BLaER1 (cell line): ENCODE measurements around the gene TMOD1.

Source experiments
- H3K27ac ChIP-seq: shearing (Covaris generic); formaldehyde crosslinking; 2 replicates; pipeline ENCODE4 v1.8.1; 2022
- H3K27me3 ChIP-seq: shearing (Covaris generic); formaldehyde crosslinking; 2 replicates; pipeline ENCODE4 v1.8.1; 2022
- H3K36me3 ChIP-seq: shearing (Covaris generic); formaldehyde crosslinking; 2 replicates; pipeline ENCODE4 v1.8.1; 2022
- H3K4me1 ChIP-seq: shearing (Covaris generic); formaldehyde crosslinking; 2 replicates; pipeline ENCODE4 v1.8.1; 2022
- H3K4me2 ChIP-seq: shearing (Covaris generic); formaldehyde crosslinking; 2 replicates; pipeline ENCODE4 v1.8.1; 2022
- H3K4me3 ChIP-seq: shearing (Covaris generic); formaldehyde crosslinking; 2 replicates; pipeline ENCODE4 v1.8.1; 2022
- H3K9ac ChIP-seq: shearing (Covaris generic); formaldehyde crosslinking; 2 replicates; pipeline ENCODE4 v1.8.1; 2022
- H3K9me3 ChIP-seq: shearing (Covaris generic); formaldehyde crosslinking; 2 replicates; pipeline ENCODE4 v1.8.1; 2022
- H4K20me1 ChIP-seq: shearing (Covaris generic); formaldehyde crosslinking; 2 replicates; pipeline ENCODE4 v1.8.1; 2022
- Cebpa-rat ChIP-seq: shearing (Covaris generic); IDR thresholded peaks from 2 replicates; pipeline ENCODE4 v1.8.1; 2022

TMOD1 gene

DNA sequence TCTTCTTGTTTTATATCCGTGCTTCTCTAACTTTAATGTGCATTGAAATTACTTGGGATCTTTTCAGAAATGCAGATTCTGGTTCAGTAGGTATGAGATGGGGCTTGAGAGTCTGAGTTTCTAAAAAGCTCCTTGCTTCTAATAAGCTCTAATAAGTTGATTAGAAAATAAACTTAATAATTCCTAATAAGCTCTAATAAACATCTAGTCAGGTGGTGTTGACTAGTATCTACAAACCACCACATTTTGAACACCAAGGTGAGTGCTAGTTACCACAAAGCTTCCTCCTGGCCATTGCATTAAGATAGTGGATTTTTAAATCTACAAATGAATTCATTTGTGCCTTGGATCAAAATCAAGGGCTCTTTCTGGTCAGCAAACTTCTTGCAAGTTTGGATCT lies 5.3 kb downstream of the TMOD1 start:
- Histone ChIP-seq H3K27ac (no peak overlapping the region), H4K20me1 (peaks cover 23% of the 10 kb centered on the region), H3K4me2 (no peak overlapping the region), H3K27me3 (peaks cover 46% of the 10 kb centered on the region), H3K9ac (no peak overlapping the region), H3K36me3 (no peaks in the 10 kb centered on the region), H3K4me1 (peaks cover 4% of the 10 kb centered on the region), H3K4me3 (no peak overlapping the region), H3K9me3 (peaks cover 11% of the 10 kb centered on the region)
- TF ChIP-seq Cebpa-rat: no peak

GRCh38 chr9:97507428-97507984 lies 6.0 kb downstream of the TMOD1 start:
- H4K20me1 ChIP-seq: peaks cover 16% of the 10 kb centered on the region
- H3K4me1 ChIP-seq: no peaks in the 10 kb centered on the region
- no peaks in the 10 kb centered on the region for H3K36me3 ChIP-seq
- no peak overlapping the region for H3K4me3 ChIP-seq
- no peak overlapping the region for H3K27ac ChIP-seq
- TF ChIP-seq Cebpa-rat: no peak
- H3K4me2 ChIP-seq: no peak overlapping the region
- H3K27me3 ChIP-seq: peaks cover 39% of the 10 kb centered on the region
- no peak overlapping the region for H3K9ac ChIP-seq
- peaks cover 11% of the 10 kb centered on the region for H3K9me3 ChIP-seq

DNA sequence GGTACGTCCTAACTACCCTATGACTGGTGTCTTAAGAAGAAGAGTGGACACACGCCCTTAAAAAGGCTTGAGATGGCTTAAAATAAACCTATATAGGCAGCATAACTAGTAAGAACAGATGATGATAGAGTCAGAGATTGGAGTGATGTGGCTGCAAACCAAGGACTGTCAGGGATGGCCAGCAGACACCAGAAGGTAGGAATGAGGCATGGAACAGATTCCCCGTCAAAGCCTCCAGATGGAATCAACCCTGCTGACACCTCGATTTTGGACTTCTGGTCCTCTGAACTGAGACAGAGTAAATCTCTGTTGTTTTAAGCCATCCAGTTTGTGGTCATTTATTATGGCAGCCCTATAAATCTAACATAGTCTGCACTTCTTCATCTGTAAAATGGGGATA lies 7.4 kb downstream of the TMOD1 start:
- Histone ChIP-seq H3K27ac (no peak overlapping the region), H3K9me3 (peaks cover 8% of the 10 kb centered on the region), H3K36me3 (no peaks in the 10 kb centered on the region), H3K4me2 (no peak overlapping the region), H3K4me3 (no peak overlapping the region), H3K27me3 (peaks cover 26% of the 10 kb centered on the region), H3K4me1 (no peaks in the 10 kb centered on the region), H3K9ac (no peak overlapping the region), H4K20me1 (peaks cover 8% of the 10 kb centered on the region; the same call in 1 of the 2 replicates)
- TF ChIP-seq Cebpa-rat: no peak

DNA sequence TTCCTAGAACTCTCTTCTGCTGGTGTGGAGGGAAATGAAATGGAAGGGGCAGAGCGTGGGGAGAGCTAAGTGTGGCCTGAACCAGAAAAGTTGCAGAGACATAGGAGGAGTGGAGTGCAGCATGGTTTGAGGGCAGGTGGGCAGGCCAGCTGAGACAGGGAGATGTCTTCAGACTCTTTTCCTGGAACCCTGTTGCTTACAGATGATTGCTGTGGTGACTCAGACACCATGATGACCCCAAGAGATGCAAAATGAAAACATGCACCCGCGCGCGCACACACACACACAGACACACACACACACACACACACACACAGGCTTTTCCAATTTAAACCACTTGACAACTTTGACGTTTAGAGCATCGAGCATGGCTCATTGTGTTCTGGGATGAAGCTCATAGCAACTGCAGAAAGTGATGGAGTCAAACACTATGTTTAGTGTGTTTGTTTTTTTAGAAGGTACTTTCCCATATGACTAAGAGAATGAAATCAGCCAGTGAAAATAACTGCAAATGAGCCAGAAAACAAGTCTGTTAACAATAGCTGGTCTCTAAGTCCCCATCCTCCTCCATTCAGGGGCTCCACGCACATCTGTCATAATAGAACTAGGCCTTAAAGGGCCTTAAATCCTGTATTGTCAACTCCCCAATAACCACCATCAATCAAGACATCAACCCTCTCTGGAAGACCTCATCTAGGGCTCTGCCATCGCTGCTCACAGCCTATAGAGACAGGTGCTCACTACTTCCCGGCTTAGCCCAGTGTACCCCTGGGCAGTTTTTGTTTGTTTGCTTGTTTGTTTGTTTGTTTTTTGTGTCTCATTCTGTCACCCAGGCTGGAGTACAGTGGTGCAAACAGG lies 9.6 kb downstream of the TMOD1 start:
- H3K9ac ChIP-seq: no peak overlapping the region
- H3K4me3 ChIP-seq: no peak overlapping the region
- H3K27ac ChIP-seq: no peak overlapping the region
- no peak for TF ChIP-seq Cebpa-rat
- H3K4me1 ChIP-seq: no peaks in the 10 kb centered on the region
- no peaks in the 10 kb centered on the region for H3K9me3 ChIP-seq
- H3K27me3 ChIP-seq: 0 out of 2 replicates have a peak, but pooled peaks cover 4% of the 10 kb centered on the region
- no peak overlapping the region for H3K4me2 ChIP-seq
- H4K20me1 ChIP-seq: no peaks in the 10 kb centered on the region
- no peaks in the 10 kb centered on the region for H3K36me3 ChIP-seq

DNA sequence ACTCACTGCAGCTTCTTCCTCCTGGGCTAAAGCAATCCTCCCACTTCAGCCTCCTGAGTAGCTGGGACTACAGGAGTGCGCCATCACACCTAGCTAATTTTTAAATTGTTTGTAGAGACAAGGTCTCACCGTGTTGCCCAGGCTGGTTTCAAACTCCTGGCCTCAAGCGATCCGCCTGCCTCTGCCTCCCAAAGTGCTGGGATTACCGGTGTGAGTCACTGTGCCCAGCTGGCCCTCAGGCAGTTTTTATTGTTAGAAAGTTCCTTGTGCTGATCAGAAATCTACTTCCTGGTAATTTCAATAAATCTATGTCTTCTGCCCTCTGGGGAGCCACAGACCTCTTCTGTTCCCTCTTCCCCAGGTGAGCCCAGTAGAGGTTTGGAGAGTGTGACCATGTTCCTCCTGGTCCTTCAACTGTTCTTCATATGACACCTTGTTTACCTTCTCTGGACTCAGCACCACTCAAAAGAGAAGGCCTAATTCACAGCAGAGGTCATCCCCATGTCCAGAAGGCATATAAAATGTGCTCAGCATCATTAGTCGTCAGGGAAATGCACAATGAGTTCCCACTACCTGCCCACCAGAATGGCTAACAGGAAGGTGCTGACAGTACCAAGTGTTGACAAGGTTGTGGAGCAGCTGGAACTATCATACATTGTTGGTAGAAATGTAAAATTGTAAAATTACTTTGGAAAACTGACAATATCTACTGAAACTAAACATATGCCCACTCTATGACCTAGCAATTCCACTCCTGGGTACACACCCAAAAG lies 10.4 kb downstream of the TMOD1 start:
- Histone ChIP-seq H3K4me2 (no peak overlapping the region), H4K20me1 (no peaks in the 10 kb centered on the region), H3K36me3 (no peaks in the 10 kb centered on the region)

DNA sequence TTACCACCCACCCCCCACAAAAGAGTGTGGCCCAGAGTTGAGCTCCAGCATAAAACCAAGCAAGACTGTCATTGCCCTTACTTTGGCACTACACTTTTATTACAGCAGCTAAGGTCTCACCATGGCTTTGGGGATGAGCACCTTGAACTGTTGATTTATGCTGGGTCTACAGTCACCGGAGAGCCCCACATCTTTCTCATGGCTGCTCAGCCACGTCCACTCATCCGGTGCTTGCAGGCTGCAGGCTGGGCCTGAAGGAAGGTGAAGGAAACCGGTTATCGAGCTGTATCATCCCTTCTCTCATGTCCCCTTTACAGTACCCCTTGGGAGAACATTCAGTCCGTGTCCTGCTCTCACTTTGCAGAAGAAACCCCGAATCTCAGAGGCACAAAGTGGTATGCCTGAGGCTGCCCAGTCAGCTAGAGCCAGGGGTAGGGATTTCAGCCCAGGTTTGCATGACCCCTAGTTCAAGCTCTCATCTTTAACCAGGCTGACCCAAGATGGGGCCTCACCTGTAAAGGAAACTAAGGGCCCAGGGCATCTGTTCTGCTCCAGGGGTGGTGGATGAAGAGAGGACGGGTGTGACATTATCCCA lies 11.6 kb downstream of the TMOD1 start:
- Histone ChIP-seq H3K4me2 (no peak overlapping the region), H3K9ac (no peak overlapping the region), H3K27me3 (no peaks in the 10 kb centered on the region), H3K4me3 (no peak overlapping the region), H3K9me3 (no peaks in the 10 kb centered on the region), H4K20me1 (no peaks in the 10 kb centered on the region), H3K36me3 (no peaks in the 10 kb centered on the region), H3K4me1 (no peaks in the 10 kb centered on the region), H3K27ac (no peak overlapping the region)
- no peak for TF ChIP-seq Cebpa-rat

More for the DNA sequence above, 10.4 kb downstream of the TMOD1 start:
- Histone ChIP-seq H3K4me3 (no peak overlapping the region), H3K4me1 (no peaks in the 10 kb centered on the region), H3K27ac (no peak overlapping the region), H3K27me3 (no peaks in the 10 kb centered on the region), H3K9ac (no peak overlapping the region), H3K9me3 (no peaks in the 10 kb centered on the region)
- TF ChIP-seq Cebpa-rat: no peak

- Histone ChIP-seq H4K20me1 (no peaks in the 10 kb centered on the region), H3K36me3 (no peaks in the 10 kb centered on the region), H3K27ac (no peak overlapping the region), H3K4me1 (no peaks in the 10 kb centered on the region), H3K9ac (no peak overlapping the region), H3K27me3 (no peaks in the 10 kb centered on the region), H3K4me3 (no peak overlapping the region), H3K4me2 (no peak overlapping the region), H3K9me3 (no peaks in the 10 kb centered on the region)
- TF ChIP-seq Cebpa-rat: no peak
Observed at GRCh38 chr9:97514531-97514930, 13.1 kb downstream of the TMOD1 start.

- H3K27me3 ChIP-seq: no peaks in the 10 kb centered on the region
- H3K4me2 ChIP-seq: no peak overlapping the region
- TF ChIP-seq Cebpa-rat: no peak
- H3K4me3 ChIP-seq: no peak overlapping the region
- no peaks in the 10 kb centered on the region for H3K4me1 ChIP-seq
- no peak overlapping the region for H3K9ac ChIP-seq
- no peak overlapping the region for H3K27ac ChIP-seq
- no peaks in the 10 kb centered on the region for H3K9me3 ChIP-seq
- H4K20me1 ChIP-seq: no peaks in the 10 kb centered on the region
- H3K36me3 ChIP-seq: no peaks in the 10 kb centered on the region
Observed at GRCh38 chr9:97515662-97516061, 14.2 kb downstream of the TMOD1 start.

GRCh38 chr9:97516111-97516510 lies 14.6 kb downstream of the TMOD1 start:
- no peaks in the 10 kb centered on the region for H3K9me3 ChIP-seq
- H3K36me3 ChIP-seq: no peaks in the 10 kb centered on the region
- TF ChIP-seq Cebpa-rat: no peak
- no peak overlapping the region for H3K9ac ChIP-seq
- no peaks in the 10 kb centered on the region for H3K4me1 ChIP-seq
- H4K20me1 ChIP-seq: no peaks in the 10 kb centered on the region
- H3K4me3 ChIP-seq: no peak overlapping the region
- no peaks in the 10 kb centered on the region for H3K27me3 ChIP-seq
- no peak overlapping the region for H3K4me2 ChIP-seq
- H3K27ac ChIP-seq: no peak overlapping the region
